Liver (tissue), 9 donors: Measurements from ENCODE around the gene AGPAT4. TPM values are rescaled to one million over a fixed set of nuclear protein-coding genes. Genes with fewer than 3 reads are reported as not detected.

ENCODE experiments used
- DNase-seq: peaks from one replicate; pipeline ENCODE4 v3.0.0-alpha.2; 2017; ENCODE audit warnings: low spot score
- H3K27ac ChIP-seq, 2 donors: one replicate each; pipeline ENCODE4 v1.7.0; 2013; ENCODE audit warnings: inconsistent platforms in 2 of 2, low read length in 2 of 2, control low read depth in 1 of 2, low read depth in 1 of 2, mild to moderate bottlenecking in 1 of 2
- H3K27me3 ChIP-seq, 4 donors: one replicate each; pipeline versions ENCODE4 v1.6.1 to v1.7.0; 2013; ENCODE audit warnings: low read length in 3 of 4, inconsistent platforms in 1 of 4, mild to moderate bottlenecking in 1 of 4, moderate library complexity in 1 of 4; ENCODE audit not compliant: control insufficient read depth in 4 of 4, insufficient read depth in 4 of 4
- H3K36me3 ChIP-seq, 4 donors: one replicate each; pipeline versions ENCODE4 v1.6.1 to v1.7.0; 2013; ENCODE audit warnings: low read length in 3 of 4, mild to moderate bottlenecking in 3 of 4, low read depth in 1 of 4, moderate library complexity in 1 of 4; ENCODE audit not compliant: control insufficient read depth in 4 of 4, insufficient read depth in 3 of 4
- H3K4me1 ChIP-seq, 4 donors: one replicate each; pipeline versions ENCODE4 v1.6.1 to v1.7.0; 2013; ENCODE audit warnings: low read length in 3 of 4, mild to moderate bottlenecking in 3 of 4, moderate library complexity in 1 of 4; ENCODE audit not compliant: control insufficient read depth in 4 of 4, insufficient read depth in 4 of 4
- H3K4me3 ChIP-seq, 3 donors: one replicate each; pipeline versions ENCODE4 v1.6.1 to v1.7.0; 2013; ENCODE audit warnings: low read length in 3 of 3, control low read depth in 1 of 3, low read depth in 1 of 3, mild to moderate bottlenecking in 1 of 3
- H3K9ac ChIP-seq, 2 donors: one replicate each; pipeline ENCODE4 v1.7.0; 2013; ENCODE audit warnings: low read length in 2 of 2, mild to moderate bottlenecking in 2 of 2, moderate library complexity in 2 of 2, control low read depth in 1 of 2, low read depth in 1 of 2
- H3K9me3 ChIP-seq, 4 donors: one replicate each; pipeline versions ENCODE4 v1.6.1 to v1.7.0; 2013; ENCODE audit warnings: low read length in 3 of 4; ENCODE audit not compliant: control insufficient read depth in 4 of 4
- EGR1 ChIP-seq, 2 donors: IDR thresholded peaks; 2 replicates each; pipeline ENCODE4 v1.6.1; 2016 to 2018; ENCODE audit warnings: antibody characterized with exemption in 2 of 2, low read depth in 2 of 2
- FOXA1 ChIP-seq: IDR thresholded peaks from 2 replicates; pipeline ENCODE4 v1.6.1; 2016; ENCODE audit warnings: antibody characterized with exemption
- FOXA2 ChIP-seq: IDR thresholded peaks from 2 replicates; pipeline ENCODE4 v1.6.1; 2016; ENCODE audit warnings: antibody characterized with exemption
- GABPA ChIP-seq, 2 donors: IDR thresholded peaks in 1 of 2; conservative IDR thresholded peaks in 1 of 2; 2 replicates each; pipeline ENCODE4 v1.6.1; 2016; ENCODE audit warnings: antibody characterized with exemption in 2 of 2, mild to moderate bottlenecking in 1 of 2, moderate library complexity in 1 of 2
- HNF4A ChIP-seq, 2 donors: conservative IDR thresholded peaks; 2 replicates each; pipeline ENCODE4 v1.6.1; 2016; ENCODE audit warnings: antibody characterized with exemption in 2 of 2, mild to moderate bottlenecking in 2 of 2
- HNF4G ChIP-seq: IDR thresholded peaks from 2 replicates; pipeline ENCODE4 v1.6.1; 2016; ENCODE audit warnings: antibody characterized with exemption
- JUND ChIP-seq, 2 donors: IDR thresholded peaks; 2 replicates each; pipeline ENCODE4 v1.6.1; 2016; ENCODE audit warnings: antibody characterized with exemption in 2 of 2
- NR2F2 ChIP-seq: IDR thresholded peaks from 2 replicates; pipeline ENCODE4 v1.6.1; 2016; ENCODE audit warnings: antibody characterized with exemption
- RAD21 ChIP-seq, 2 donors: IDR thresholded peaks; 2 replicates each; pipeline ENCODE4 v1.6.1; 2016; ENCODE audit warnings: antibody characterized with exemption in 2 of 2, mild to moderate bottlenecking in 2 of 2
- RXRA ChIP-seq, 2 donors: IDR thresholded peaks; 2 replicates each; pipeline ENCODE4 v1.6.1; 2017 to 2018; ENCODE audit warnings: antibody characterized with exemption in 2 of 2, mild to moderate bottlenecking in 1 of 2
- SP1 ChIP-seq: IDR thresholded peaks from 2 replicates; pipeline ENCODE4 v1.6.1; 2018; ENCODE audit warnings: antibody characterized with exemption, mild to moderate bottlenecking
- TAF1 ChIP-seq: conservative IDR thresholded peaks from 2 replicates; pipeline ENCODE4 v1.6.1; 2016; ENCODE audit warnings: antibody characterized with exemption, mild to moderate bottlenecking
- YY1 ChIP-seq: IDR thresholded peaks from 2 replicates; pipeline ENCODE4 v1.6.1; 2016; ENCODE audit warnings: antibody characterized with exemption, mild to moderate bottlenecking
- WGBS: extraction: QIAGEN DNeasy Blood & Tissue Kit; methylation state at CpG from one replicate; pipeline ENCODE4 v1.1.7; 2013; 5-methylcytosine and 5-hydroxymethylcytosine counted together
- polyA plus RNA-seq, 2 donors: library from polyadenylated mRNA; stranded (reverse) in 1 of 2; unstranded in 1 of 2; fragments of 200-250 nt in 1 of 2; fragments of >200 nt in 1 of 2; fragmentation: Nextera tagmentation in 1 of 2; extraction: Ambion mirVana in 1 of 2; gene quantifications; one replicate each; pipeline versions ENCODE4 v1.2.1 to v1.2.3, GENCODE V29; 2013 to 2015
- total RNA-seq, 2 donors: library from RNA; depleted of rRNA; stranded (reverse); fragments of >200 nt; gene quantifications; one replicate each; pipeline ENCODE4 v1.2.3, GENCODE V29; 2014
- TF ChIP-seq, protein P1 (sequence below): IDR thresholded peaks from 2 replicates; pipeline ENCODE4 v1.6.1; 2016; ENCODE audit warnings: antibody characterized with exemption
- TF ChIP-seq, protein P2 (sequence below): IDR thresholded peaks from 2 replicates; pipeline ENCODE4 v1.6.1; 2016; ENCODE audit warnings: antibody characterized with exemption, mild to moderate bottlenecking
- TF ChIP-seq, protein P3 (sequence below): IDR thresholded peaks from 2 replicates; pipeline ENCODE4 v1.6.1; 2016; ENCODE audit warnings: antibody characterized with exemption
- TF ChIP-seq, protein P4 (sequence below): IDR thresholded peaks from 2 replicates; pipeline ENCODE4 v1.6.1; 2016; ENCODE audit warnings: antibody characterized with exemption
- TF ChIP-seq, protein P5 (sequence below): fragments of 150-350 bp; IDR thresholded peaks from 2 replicates; pipeline ENCODE4 v1.5.1; 2017; ENCODE audit warnings: improper control_type of control experiment, low read depth, low read length; ENCODE audit not compliant: missing input control
- donor health status: healthy.
- donor health status: healthy.
- donor health status: healthy.
- donor health status: healthy.
- donor health status: healthy.

The AGPAT4 gene
- total and polyA plus RNA-seq, 4 donors = 0.44 to 17.5 (median 0.69) TPM

DNA sequence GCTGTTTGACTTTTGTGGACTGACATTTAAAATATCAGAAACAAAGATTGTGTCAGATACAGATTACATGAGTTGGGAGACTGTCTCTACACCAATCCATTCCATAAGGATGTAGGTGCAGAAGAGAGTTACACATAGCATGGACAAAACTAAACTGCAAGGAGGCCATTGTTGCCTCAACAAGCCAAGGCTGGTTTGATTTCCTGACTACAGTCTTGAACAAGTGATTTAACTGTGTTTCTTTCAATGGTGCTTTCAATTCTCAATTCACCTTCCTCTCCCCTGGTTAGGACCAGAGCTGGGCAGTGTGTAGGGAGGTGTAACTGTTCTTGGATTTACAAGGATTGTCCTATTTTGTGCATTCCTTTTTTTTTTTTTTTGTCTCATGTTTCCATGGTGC is 82.2 kb downstream of the AGPAT4 start:
- H3K27me3 ChIP-seq = no peaks in the 10 kb centered on the region
- H3K4me3 ChIP-seq = no peak overlapping the region
- H3K4me1 ChIP-seq = no peaks in the 10 kb centered on the region
- DNase-seq = no peak
- H3K36me3 ChIP-seq = no peaks in the 10 kb centered on the region
- TF ChIP-seq TAF1 (no peak), HNF4G (no peak), RXRA (IDR thresholded peaks at IDR 0.05) (no peak), SP1 (no peak), FOXA2 (no peak), RAD21 (IDR thresholded peaks at IDR 0.05) (no peak), GABPA (IDR thresholded peaks at IDR 0.05 in 1 of 2, conservative IDR thresholded peaks at IDR 0.05 in 1 of 2) (no peak), FOXA1 (no peak), HNF4A (conservative IDR thresholded peaks at IDR 0.05) (no peak)
- TF ChIP-seq, protein P1, sequence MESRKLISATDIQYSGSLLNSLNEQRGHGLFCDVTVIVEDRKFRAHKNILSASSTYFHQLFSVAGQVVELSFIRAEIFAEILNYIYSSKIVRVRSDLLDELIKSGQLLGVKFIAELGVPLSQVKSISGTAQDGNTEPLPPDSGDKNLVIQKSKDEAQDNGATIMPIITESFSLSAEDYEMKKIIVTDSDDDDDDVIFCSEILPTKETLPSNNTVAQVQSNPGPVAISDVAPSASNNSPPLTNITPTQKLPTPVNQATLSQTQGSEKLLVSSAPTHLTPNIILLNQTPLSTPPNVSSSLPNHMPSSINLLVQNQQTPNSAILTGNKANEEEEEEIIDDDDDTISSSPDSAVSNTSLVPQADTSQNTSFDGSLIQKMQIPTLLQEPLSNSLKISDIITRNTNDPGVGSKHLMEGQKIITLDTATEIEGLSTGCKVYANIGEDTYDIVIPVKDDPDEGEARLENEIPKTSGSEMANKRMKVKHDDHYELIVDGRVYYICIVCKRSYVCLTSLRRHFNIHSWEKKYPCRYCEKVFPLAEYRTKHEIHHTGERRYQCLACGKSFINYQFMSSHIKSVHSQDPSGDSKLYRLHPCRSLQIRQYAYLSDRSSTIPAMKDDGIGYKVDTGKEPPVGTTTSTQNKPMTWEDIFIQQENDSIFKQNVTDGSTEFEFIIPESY = no peak
- TF ChIP-seq, protein P2, sequence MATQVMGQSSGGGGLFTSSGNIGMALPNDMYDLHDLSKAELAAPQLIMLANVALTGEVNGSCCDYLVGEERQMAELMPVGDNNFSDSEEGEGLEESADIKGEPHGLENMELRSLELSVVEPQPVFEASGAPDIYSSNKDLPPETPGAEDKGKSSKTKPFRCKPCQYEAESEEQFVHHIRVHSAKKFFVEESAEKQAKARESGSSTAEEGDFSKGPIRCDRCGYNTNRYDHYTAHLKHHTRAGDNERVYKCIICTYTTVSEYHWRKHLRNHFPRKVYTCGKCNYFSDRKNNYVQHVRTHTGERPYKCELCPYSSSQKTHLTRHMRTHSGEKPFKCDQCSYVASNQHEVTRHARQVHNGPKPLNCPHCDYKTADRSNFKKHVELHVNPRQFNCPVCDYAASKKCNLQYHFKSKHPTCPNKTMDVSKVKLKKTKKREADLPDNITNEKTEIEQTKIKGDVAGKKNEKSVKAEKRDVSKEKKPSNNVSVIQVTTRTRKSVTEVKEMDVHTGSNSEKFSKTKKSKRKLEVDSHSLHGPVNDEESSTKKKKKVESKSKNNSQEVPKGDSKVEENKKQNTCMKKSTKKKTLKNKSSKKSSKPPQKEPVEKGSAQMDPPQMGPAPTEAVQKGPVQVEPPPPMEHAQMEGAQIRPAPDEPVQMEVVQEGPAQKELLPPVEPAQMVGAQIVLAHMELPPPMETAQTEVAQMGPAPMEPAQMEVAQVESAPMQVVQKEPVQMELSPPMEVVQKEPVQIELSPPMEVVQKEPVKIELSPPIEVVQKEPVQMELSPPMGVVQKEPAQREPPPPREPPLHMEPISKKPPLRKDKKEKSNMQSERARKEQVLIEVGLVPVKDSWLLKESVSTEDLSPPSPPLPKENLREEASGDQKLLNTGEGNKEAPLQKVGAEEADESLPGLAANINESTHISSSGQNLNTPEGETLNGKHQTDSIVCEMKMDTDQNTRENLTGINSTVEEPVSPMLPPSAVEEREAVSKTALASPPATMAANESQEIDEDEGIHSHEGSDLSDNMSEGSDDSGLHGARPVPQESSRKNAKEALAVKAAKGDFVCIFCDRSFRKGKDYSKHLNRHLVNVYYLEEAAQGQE = no peak
- TF ChIP-seq, protein P3, sequence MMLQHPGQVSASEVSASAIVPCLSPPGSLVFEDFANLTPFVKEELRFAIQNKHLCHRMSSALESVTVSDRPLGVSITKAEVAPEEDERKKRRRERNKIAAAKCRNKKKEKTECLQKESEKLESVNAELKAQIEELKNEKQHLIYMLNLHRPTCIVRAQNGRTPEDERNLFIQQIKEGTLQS = no peak
- TF ChIP-seq, protein P4, sequence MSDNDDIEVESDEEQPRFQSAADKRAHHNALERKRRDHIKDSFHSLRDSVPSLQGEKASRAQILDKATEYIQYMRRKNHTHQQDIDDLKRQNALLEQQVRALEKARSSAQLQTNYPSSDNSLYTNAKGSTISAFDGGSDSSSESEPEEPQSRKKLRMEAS = no peak
- TF ChIP-seq, protein P5, sequence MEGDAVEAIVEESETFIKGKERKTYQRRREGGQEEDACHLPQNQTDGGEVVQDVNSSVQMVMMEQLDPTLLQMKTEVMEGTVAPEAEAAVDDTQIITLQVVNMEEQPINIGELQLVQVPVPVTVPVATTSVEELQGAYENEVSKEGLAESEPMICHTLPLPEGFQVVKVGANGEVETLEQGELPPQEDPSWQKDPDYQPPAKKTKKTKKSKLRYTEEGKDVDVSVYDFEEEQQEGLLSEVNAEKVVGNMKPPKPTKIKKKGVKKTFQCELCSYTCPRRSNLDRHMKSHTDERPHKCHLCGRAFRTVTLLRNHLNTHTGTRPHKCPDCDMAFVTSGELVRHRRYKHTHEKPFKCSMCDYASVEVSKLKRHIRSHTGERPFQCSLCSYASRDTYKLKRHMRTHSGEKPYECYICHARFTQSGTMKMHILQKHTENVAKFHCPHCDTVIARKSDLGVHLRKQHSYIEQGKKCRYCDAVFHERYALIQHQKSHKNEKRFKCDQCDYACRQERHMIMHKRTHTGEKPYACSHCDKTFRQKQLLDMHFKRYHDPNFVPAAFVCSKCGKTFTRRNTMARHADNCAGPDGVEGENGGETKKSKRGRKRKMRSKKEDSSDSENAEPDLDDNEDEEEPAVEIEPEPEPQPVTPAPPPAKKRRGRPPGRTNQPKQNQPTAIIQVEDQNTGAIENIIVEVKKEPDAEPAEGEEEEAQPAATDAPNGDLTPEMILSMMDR = no peak
- no peaks in the 10 kb centered on the region for H3K9me3 ChIP-seq
- no peak overlapping the region for H3K9ac ChIP-seq
- H3K27ac ChIP-seq = no peak overlapping the region

DNA sequence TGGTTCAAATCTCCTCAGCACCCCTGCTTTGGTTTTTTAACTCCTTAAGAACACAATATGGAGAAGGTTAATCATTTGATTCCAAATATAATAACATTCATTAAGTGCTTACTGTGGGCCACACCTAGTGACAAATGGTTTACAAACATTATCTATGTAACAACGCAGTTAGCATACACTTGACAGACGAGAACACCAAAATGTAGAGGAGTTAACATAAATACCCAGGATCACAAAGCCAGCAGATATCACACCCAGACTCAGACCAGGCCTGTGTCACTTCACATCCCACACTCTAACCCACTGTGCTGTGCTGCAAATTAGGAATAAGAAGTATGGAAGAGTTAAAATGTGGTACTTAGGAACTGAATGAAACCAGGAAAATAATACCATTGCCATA is 82.9 kb downstream of the AGPAT4 start:
- Histone ChIP-seq H3K27ac (no peak overlapping the region), H3K4me1 (no peaks in the 10 kb centered on the region), H3K27me3 (no peaks in the 10 kb centered on the region), H3K9ac (no peak overlapping the region), H3K36me3 (no peaks in the 10 kb centered on the region), H3K4me3 (no peak overlapping the region), H3K9me3 (no peaks in the 10 kb centered on the region)
- no peak for DNase-seq
- WGBS = 90% methylated on average over 2 of the region's 2 CpGs
- TF ChIP-seq GABPA (IDR thresholded peaks at IDR 0.05 in 1 of 2, conservative IDR thresholded peaks at IDR 0.05 in 1 of 2) (no peak), JUND (IDR thresholded peaks at IDR 0.05) (no peak), SP1 (no peak), EGR1 (IDR thresholded peaks at IDR 0.05; ENCODE audit: low read depth in 2 of 2) (no peak), FOXA1 (no peak), RAD21 (IDR thresholded peaks at IDR 0.05) (no peak), YY1 (no peak), NR2F2 (no peak), FOXA2 (no peak)
- TF ChIP-seq, protein P5 = no peak
- TF ChIP-seq, protein P4 = no peak
- TF ChIP-seq, protein P2 = no peak
